GM21723 (cell line): ENCODE results near the gene LRRC66.

Source experiments
- ATAC-seq: cut with Tn5 transposase; IDR thresholded peaks from one replicate; pipeline ENCODE4 v1.9.1; 2021; ENCODE audit warnings: mild to moderate bottlenecking, moderate library complexity; ENCODE audit not compliant: unreplicated experiment

The LRRC66 gene

GRCh38 chr4:52012651-52013050, 7.5 kb downstream of the LRRC66 start:
- ATAC-seq: no peak

GRCh38 chr4:52010986-52011385, 9.2 kb downstream of the LRRC66 start:
- ATAC-seq: no peak

GRCh38 chr4:52006887-52007286, 13.3 kb downstream of the LRRC66 start:
- ATAC-seq: no peak

GRCh38 chr4:52005604-52006273, 14.4 kb downstream of the LRRC66 start:
- no peak for ATAC-seq

GRCh38 chr4:52004414-52004813, 15.7 kb downstream of the LRRC66 start:
- ATAC-seq: no peak

GRCh38 chr4:52001616-52002015, 18.5 kb downstream of the LRRC66 start:
- no peak for ATAC-seq

- no peak for ATAC-seq
Observed at GRCh38 chr4:51999250-51999649, 20.9 kb downstream of the LRRC66 start.

GRCh38 chr4:51998837-51999236, 21.3 kb downstream of the LRRC66 start:
- no peak for ATAC-seq

- no peak for ATAC-seq
Observed at GRCh38 chr4:51997647-51998046, 22.5 kb downstream of the LRRC66 start.

GRCh38 chr4:51995647-51996220, 24.4 kb downstream of the LRRC66 start:
- ATAC-seq: no peak

GRCh38 chr4:51965862-51966261, 54.3 kb downstream of the LRRC66 start:
- ATAC-seq: no peak

GRCh38 chr4:51963841-51964517, 56.2 kb downstream of the LRRC66 start:
- no peak for ATAC-seq

GRCh38 chr4:51960486-51960885, 59.7 kb downstream of the LRRC66 start:
- ATAC-seq: no peak

GRCh38 chr4:51958199-51958968, 61.8 kb downstream of the LRRC66 start:
- no peak for ATAC-seq
